HepG2 (cell line): ENCODE measurements around the gene MOB4. TPM values are rescaled to one million over a fixed set of nuclear protein-coding genes. Genes with fewer than 3 reads are reported as not detected.

Experiments
- AHDC1 ChIP-seq: sonication (generic); formaldehyde crosslinking; IDR thresholded peaks from 2 replicates; pipeline ENCODE4 v1.5.1; 2020; ENCODE audit warnings: mild to moderate bottlenecking, missing genetic modification reagents, borderline replicate concordance
- FOXP4 ChIP-seq: sonication (generic); formaldehyde crosslinking; IDR thresholded peaks from 2 replicates; pipeline ENCODE4 v1.4.0; 2020; ENCODE audit warnings: missing genetic modification reagents
- ZNF142 ChIP-seq: sonication (generic); formaldehyde crosslinking; IDR thresholded peaks from 2 replicates; pipeline ENCODE4 v1.4.0; 2020; ENCODE audit warnings: missing genetic modification reagents
- ZNF543 ChIP-seq: sonication (generic); formaldehyde crosslinking; IDR thresholded peaks from 2 replicates; pipeline ENCODE4 v1.4.0; 2020; ENCODE audit warnings: mild to moderate bottlenecking, missing genetic modification reagents
- ZNF704 ChIP-seq: sonication (generic); formaldehyde crosslinking; IDR thresholded peaks from 2 replicates; pipeline ENCODE4 v1.8.1; 2023; ENCODE audit warnings: mild to moderate bottlenecking, inconsistent platforms, moderate library complexity, missing genetic modification reagents, borderline replicate concordance
- ZNF770 ChIP-seq: sonication (generic); formaldehyde crosslinking; IDR thresholded peaks from 2 replicates; pipeline ENCODE4 v1.5.0; 2020; ENCODE audit warnings: mild to moderate bottlenecking, missing genetic modification reagents
- ZNF792 ChIP-seq: IDR thresholded peaks from 2 replicates; pipeline ENCODE4 v1.6.1; 2016
- ZNF800 ChIP-seq: sonication (generic); formaldehyde crosslinking; IDR thresholded peaks from 2 replicates; pipeline ENCODE4 v1.4.0; 2020; ENCODE audit warnings: missing genetic modification reagents
- polyA plus RNA-seq, 8 experiments: library from polyadenylated mRNA; depleted of rRNA in 3 of 8; stranded (reverse) in 7 of 8; unstranded in 1 of 8; fragments of >200 nt; fragmentation: Illumina TruSeq in 4 of 8; extraction: Trizol in 4 of 8; gene quantifications; 2 replicates each; pipeline versions ENCODE4 v1.2.1 to v1.2.3, GENCODE V29; 2011 to 2016; ENCODE audit warnings: low read depth in 4 of 8, missing spikeins in 1 of 8, mixed read lengths in 1 of 8; ENCODE audit not compliant: insufficient read depth in 1 of 8
- total RNA-seq, 5 experiments: library from RNA; depleted of rRNA; stranded (reverse); fragments of >200 nt; fragmentation: Illumina TruSeq; extraction: Trizol; gene quantifications; 2 replicates each; pipeline ENCODE4 v1.2.3, GENCODE V29; 2016; ENCODE audit warnings: low read depth in 1 of 5

MOB4 gene
- total and polyA plus RNA-seq, 2 of the 13 experiments (the other 11 are each of a cell fraction or from before 2014, with no cell fraction given), result 35.7 to 38.6 TPM

- TF ChIP-seq ZNF142 (CRISPR knock-in tag), result peak; percentile 94
- TF ChIP-seq FOXP4 (CRISPR knock-in tag), result peak; percentile 83
- peak; percentile 79 for TF ChIP-seq ZNF770
- peak; percentile 99 for TF ChIP-seq ZNF543 (CRISPR knock-in tag)
- peak; percentile 90 for TF ChIP-seq AHDC1
- peak; percentile 87 for TF ChIP-seq ZNF800 (CRISPR knock-in tag)
- peak; percentile 80; the same call in 1 of the 2 replicates for TF ChIP-seq ZNF704
- peak; percentile 99 for TF ChIP-seq ZNF792 (CRISPR knock-in tag)
Measured at GRCh38 chr2:197515739-197516392, at the start of gene MOB4 (continued).
